ENCODE data around the gene ALDH7A1.

- no peak for TF ChIP-seq POLR2A (IDR thresholded peaks at IDR 0.05; ENCODE audit: low read length)
- TF ChIP-seq GATA1 (IDR thresholded peaks at IDR 0.05; ENCODE audit: low read depth, low read length) = no peak
Observed at GRCh38 chr5:126499278-126499677, 95.7 kb downstream of the ALDH7A1 start.

Measured in erythroblast (primary cell).